HepG2 (cell line): ENCODE results near the gene TNP2.

Experiments used
- EP300 ChIP-seq, 3 experiments: sonication (generic) in 1 of 3; formaldehyde crosslinking in 1 of 3; IDR thresholded peaks; 2 replicates each; pipeline versions ENCODE4 v1.5.1 to v1.6.1; 2011 to 2020; ENCODE audit warnings: low read depth in 2 of 3, low read length in 2 of 3, borderline replicate concordance in 1 of 3, improper control_type of control experiment in 1 of 3, mild to moderate bottlenecking in 1 of 3, missing genetic modification reagents in 1 of 3, moderate library complexity in 1 of 3
- TOE1 ChIP-seq: sonication (generic); formaldehyde crosslinking; IDR thresholded peaks from 2 replicates; pipeline ENCODE4 v1.4.0; 2020; ENCODE audit warnings: mild to moderate bottlenecking, missing genetic modification reagents
- TF ChIP-seq, protein P1 (sequence below): sonication (generic); formaldehyde crosslinking; IDR thresholded peaks from 2 replicates; pipeline ENCODE4 v1.4.0; 2020; ENCODE audit warnings: missing genetic modification reagents
- TF ChIP-seq, protein P2 (sequence below): sonication (generic); formaldehyde crosslinking; IDR thresholded peaks from 2 replicates; pipeline ENCODE4 v1.8.0; 2022; ENCODE audit warnings: mild to moderate bottlenecking, missing genetic modification reagents, moderate library complexity
- TF ChIP-seq, protein P3 (sequence below): sonication (generic); formaldehyde crosslinking; IDR thresholded peaks from 2 replicates; pipeline ENCODE4 v1.5.0; 2020; ENCODE audit warnings: mild to moderate bottlenecking, missing genetic modification reagents, moderate library complexity
- TF ChIP-seq, protein P4 (sequence below): sonication (generic); formaldehyde crosslinking; conservative IDR thresholded peaks from 2 replicates; pipeline ENCODE4 v1.8.1; 2023; ENCODE audit warnings: missing genetic modification reagents

DNA sequence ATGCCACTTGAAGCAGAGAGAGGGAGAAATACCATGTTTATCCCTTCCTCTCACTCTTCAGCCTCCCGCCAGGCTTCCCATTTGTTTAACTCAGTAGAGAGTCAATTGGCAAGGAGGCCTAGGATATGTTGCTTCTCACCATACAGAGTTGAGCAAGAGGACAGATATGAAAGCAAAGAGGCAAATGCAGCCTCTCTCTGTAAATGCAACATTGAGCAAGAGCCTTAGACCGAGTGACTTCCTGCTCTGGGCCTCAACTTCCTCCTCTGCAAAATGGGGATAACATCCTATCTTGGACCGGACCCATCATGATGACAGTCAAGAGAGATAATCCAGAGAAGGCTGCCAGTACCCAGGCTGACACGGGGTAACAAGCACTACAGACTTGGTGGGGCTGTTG is 49.9 kb downstream of the TNP2 start:
- TF ChIP-seq, protein P1, sequence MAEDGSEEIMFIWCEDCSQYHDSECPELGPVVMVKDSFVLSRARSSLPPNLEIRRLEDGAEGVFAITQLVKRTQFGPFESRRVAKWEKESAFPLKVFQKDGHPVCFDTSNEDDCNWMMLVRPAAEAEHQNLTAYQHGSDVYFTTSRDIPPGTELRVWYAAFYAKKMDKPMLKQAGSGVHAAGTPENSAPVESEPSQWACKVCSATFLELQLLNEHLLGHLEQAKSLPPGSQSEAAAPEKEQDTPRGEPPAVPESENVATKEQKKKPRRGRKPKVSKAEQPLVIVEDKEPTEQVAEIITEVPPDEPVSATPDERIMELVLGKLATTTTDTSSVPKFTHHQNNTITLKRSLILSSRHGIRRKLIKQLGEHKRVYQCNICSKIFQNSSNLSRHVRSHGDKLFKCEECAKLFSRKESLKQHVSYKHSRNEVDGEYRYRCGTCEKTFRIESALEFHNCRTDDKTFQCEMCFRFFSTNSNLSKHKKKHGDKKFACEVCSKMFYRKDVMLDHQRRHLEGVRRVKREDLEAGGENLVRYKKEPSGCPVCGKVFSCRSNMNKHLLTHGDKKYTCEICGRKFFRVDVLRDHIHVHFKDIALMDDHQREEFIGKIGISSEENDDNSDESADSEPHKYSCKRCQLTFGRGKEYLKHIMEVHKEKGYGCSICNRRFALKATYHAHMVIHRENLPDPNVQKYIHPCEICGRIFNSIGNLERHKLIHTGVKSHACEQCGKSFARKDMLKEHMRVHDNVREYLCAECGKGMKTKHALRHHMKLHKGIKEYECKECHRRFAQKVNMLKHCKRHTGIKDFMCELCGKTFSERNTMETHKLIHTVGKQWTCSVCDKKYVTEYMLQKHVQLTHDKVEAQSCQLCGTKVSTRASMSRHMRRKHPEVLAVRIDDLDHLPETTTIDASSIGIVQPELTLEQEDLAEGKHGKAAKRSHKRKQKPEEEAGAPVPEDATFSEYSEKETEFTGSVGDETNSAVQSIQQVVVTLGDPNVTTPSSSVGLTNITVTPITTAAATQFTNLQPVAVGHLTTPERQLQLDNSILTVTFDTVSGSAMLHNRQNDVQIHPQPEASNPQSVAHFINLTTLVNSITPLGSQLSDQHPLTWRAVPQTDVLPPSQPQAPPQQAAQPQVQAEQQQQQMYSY (CRISPR knock-in tag), result no peak
- TF ChIP-seq, protein P2, sequence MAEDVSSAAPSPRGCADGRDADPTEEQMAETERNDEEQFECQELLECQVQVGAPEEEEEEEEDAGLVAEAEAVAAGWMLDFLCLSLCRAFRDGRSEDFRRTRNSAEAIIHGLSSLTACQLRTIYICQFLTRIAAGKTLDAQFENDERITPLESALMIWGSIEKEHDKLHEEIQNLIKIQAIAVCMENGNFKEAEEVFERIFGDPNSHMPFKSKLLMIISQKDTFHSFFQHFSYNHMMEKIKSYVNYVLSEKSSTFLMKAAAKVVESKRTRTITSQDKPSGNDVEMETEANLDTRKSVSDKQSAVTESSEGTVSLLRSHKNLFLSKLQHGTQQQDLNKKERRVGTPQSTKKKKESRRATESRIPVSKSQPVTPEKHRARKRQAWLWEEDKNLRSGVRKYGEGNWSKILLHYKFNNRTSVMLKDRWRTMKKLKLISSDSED (CRISPR knock-in tag), result no peak
- TF ChIP-seq, protein P3, sequence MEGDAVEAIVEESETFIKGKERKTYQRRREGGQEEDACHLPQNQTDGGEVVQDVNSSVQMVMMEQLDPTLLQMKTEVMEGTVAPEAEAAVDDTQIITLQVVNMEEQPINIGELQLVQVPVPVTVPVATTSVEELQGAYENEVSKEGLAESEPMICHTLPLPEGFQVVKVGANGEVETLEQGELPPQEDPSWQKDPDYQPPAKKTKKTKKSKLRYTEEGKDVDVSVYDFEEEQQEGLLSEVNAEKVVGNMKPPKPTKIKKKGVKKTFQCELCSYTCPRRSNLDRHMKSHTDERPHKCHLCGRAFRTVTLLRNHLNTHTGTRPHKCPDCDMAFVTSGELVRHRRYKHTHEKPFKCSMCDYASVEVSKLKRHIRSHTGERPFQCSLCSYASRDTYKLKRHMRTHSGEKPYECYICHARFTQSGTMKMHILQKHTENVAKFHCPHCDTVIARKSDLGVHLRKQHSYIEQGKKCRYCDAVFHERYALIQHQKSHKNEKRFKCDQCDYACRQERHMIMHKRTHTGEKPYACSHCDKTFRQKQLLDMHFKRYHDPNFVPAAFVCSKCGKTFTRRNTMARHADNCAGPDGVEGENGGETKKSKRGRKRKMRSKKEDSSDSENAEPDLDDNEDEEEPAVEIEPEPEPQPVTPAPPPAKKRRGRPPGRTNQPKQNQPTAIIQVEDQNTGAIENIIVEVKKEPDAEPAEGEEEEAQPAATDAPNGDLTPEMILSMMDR (CRISPR knock-in tag), result no peak
- TF ChIP-seq EP300 (IDR thresholded peaks at IDR 0.05; ENCODE audit: low read depth in 2 of 2, low read length in 2 of 2) (no peak), EP300 (CRISPR knock-in tag; IDR thresholded peaks at IDR 0.05; ENCODE audit: borderline replicate concordance) (no peak), TOE1 (CRISPR knock-in tag) (no peak)
- TF ChIP-seq, protein P4, sequence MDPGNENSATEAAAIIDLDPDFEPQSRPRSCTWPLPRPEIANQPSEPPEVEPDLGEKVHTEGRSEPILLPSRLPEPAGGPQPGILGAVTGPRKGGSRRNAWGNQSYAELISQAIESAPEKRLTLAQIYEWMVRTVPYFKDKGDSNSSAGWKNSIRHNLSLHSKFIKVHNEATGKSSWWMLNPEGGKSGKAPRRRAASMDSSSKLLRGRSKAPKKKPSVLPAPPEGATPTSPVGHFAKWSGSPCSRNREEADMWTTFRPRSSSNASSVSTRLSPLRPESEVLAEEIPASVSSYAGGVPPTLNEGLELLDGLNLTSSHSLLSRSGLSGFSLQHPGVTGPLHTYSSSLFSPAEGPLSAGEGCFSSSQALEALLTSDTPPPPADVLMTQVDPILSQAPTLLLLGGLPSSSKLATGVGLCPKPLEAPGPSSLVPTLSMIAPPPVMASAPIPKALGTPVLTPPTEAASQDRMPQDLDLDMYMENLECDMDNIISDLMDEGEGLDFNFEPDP (CRISPR knock-in tag), result no peak
